Duodenal mucosa (tissue), 2 donors: Measurements from ENCODE around the gene MAGEC1.
"Not testable (repeated sequence)": the region's sequence is repeated elsewhere in the genome, so short reads cannot be mapped to it uniquely, and the experiment has no call there.

Experiments
- H3K27ac ChIP-seq: one replicate; pipeline ENCODE4 v1.7.0; 2013; ENCODE audit warnings: low read depth, low read length
- H3K27me3 ChIP-seq, 2 donors: one replicate each; pipeline ENCODE4 v1.7.0; 2013; ENCODE audit warnings: low read length in 2 of 2, control low read depth in 1 of 2; ENCODE audit not compliant: insufficient read depth in 2 of 2, control insufficient read depth in 1 of 2
- H3K36me3 ChIP-seq, 2 donors: one replicate each; pipeline ENCODE4 v1.7.0; 2013; ENCODE audit warnings: low read length in 2 of 2, control low read depth in 1 of 2; ENCODE audit not compliant: insufficient read depth in 2 of 2, control insufficient read depth in 1 of 2
- H3K4me1 ChIP-seq, 2 donors: one replicate each; pipeline ENCODE4 v1.7.0; 2013; ENCODE audit warnings: low read length in 2 of 2, control low read depth in 1 of 2; ENCODE audit not compliant: insufficient read depth in 2 of 2, control insufficient read depth in 1 of 2
- H3K4me3 ChIP-seq, 2 donors: one replicate each; pipeline ENCODE4 v1.7.0; 2013; ENCODE audit warnings: low read length in 2 of 2, low read depth in 1 of 2
- H3K9ac ChIP-seq, 2 donors: one replicate each; pipeline ENCODE4 v1.7.0; 2013; ENCODE audit warnings: low read length in 2 of 2, low read depth in 1 of 2
- H3K9me3 ChIP-seq, 2 donors: one replicate each; pipeline ENCODE4 v1.7.0; 2013; ENCODE audit warnings: low read length in 2 of 2, control low read depth in 1 of 2; ENCODE audit not compliant: control insufficient read depth in 1 of 2

The MAGEC1 gene

GRCh38 chrX:141903400-141904155 is at the start of gene MAGEC1:
Gene MAGEC1, plus strand, starts transcription at chrX:141903894. Its CDS starts 1,179 bp downstream, at chrX:141905073.
- Histone ChIP-seq H3K9ac (no peak within 1 kb of the TSS), H3K27ac (no peak within 1 kb of the TSS), H3K4me3 (no peak within 1 kb of the TSS), H3K4me1 (no peaks in the 10 kb centered on the region), H3K36me3 (no peaks in the 10 kb centered on the region), H3K9me3 (peaks cover 0 to 6% of the 10 kb centered on the region in 2 donors), H3K27me3 (no peaks in the 10 kb centered on the region)

- Histone ChIP-seq H3K36me3 (no peaks in the 10 kb centered on the region), H3K9me3 (peaks cover 0 to 3% of the 10 kb centered on the region in 2 donors), H3K9ac (no peak overlapping the region), H3K4me1 (no peaks in the 10 kb centered on the region), H3K27me3 (no peaks in the 10 kb centered on the region), H3K4me3 (no peak overlapping the region), H3K27ac (no peak overlapping the region)
Measured at GRCh38 chrX:141857479-141857878, 46.2 kb upstream of the MAGEC1 start.

GRCh38 chrX:141879616-141880015 is 24.1 kb upstream of the MAGEC1 start:
- H3K36me3 ChIP-seq: no peaks in the 10 kb centered on the region
- H3K9ac ChIP-seq: no peak overlapping the region
- no peaks in the 10 kb centered on the region for H3K4me1 ChIP-seq
- H3K4me3 ChIP-seq: no peak overlapping the region
- no peaks in the 10 kb centered on the region for H3K9me3 ChIP-seq
- no peaks in the 10 kb centered on the region for H3K27me3 ChIP-seq
- no peak overlapping the region for H3K27ac ChIP-seq

- H3K9me3 ChIP-seq, H3K27ac ChIP-seq, H3K27me3 ChIP-seq, H3K4me1 ChIP-seq, H3K36me3 ChIP-seq, H3K4me3 ChIP-seq, H3K9ac ChIP-seq: not testable (repeated sequence)
Measured at GRCh38 chrX:141888811-141889210, 14.9 kb upstream of the MAGEC1 start.

- no peak overlapping the region for H3K4me3 ChIP-seq
- H3K27ac ChIP-seq: no peak overlapping the region
- H3K36me3 ChIP-seq: no peaks in the 10 kb centered on the region
Measured at GRCh38 chrX:141894733-141895132, 9.0 kb upstream of the MAGEC1 start.

GRCh38 chrX:141897690-141898089 is 6.0 kb upstream of the MAGEC1 start:
- no peak overlapping the region for H3K4me3 ChIP-seq
- no peaks in the 10 kb centered on the region for H3K4me1 ChIP-seq
- no peaks in the 10 kb centered on the region for H3K27me3 ChIP-seq
- H3K27ac ChIP-seq: no peak overlapping the region
- H3K36me3 ChIP-seq: no peaks in the 10 kb centered on the region
- no peak overlapping the region for H3K9ac ChIP-seq
- H3K9me3 ChIP-seq: no peaks in the 10 kb centered on the region

More at GRCh38 chrX:141894733-141895132, 9.0 kb upstream of the MAGEC1 start:
- Histone ChIP-seq H3K9ac (no peak overlapping the region), H3K4me1 (no peaks in the 10 kb centered on the region), H3K9me3 (no peaks in the 10 kb centered on the region), H3K27me3 (no peaks in the 10 kb centered on the region)

- H3K4me1 ChIP-seq: no peaks in the 10 kb centered on the region
- H3K27ac ChIP-seq: no peak overlapping the region
- no peak overlapping the region for H3K4me3 ChIP-seq
- H3K9ac ChIP-seq: no peak overlapping the region
- no peaks in the 10 kb centered on the region for H3K9me3 ChIP-seq
- H3K27me3 ChIP-seq: no peaks in the 10 kb centered on the region
- no peaks in the 10 kb centered on the region for H3K36me3 ChIP-seq
Measured at GRCh38 chrX:141902366-141902765, 1.3 kb upstream of the MAGEC1 start.

GRCh38 chrX:141904262-141904661 is 568 bp downstream of the MAGEC1 start:
- no peaks in the 10 kb centered on the region for H3K36me3 ChIP-seq
- no peak overlapping the region for H3K4me3 ChIP-seq
- peaks cover 0 to 6% of the 10 kb centered on the region in 2 donors for H3K9me3 ChIP-seq
- no peaks in the 10 kb centered on the region for H3K4me1 ChIP-seq
- no peak overlapping the region for H3K9ac ChIP-seq
- no peak overlapping the region for H3K27ac ChIP-seq
- no peaks in the 10 kb centered on the region for H3K27me3 ChIP-seq

- Histone ChIP-seq H3K9ac (no peak overlapping the region), H3K27ac (no peak overlapping the region), H3K27me3 (no peaks in the 10 kb centered on the region), H3K4me1 (no peaks in the 10 kb centered on the region), H3K9me3 (peaks cover 0 to 2% of the 10 kb centered on the region in 2 donors), H3K36me3 (no peaks in the 10 kb centered on the region), H3K4me3 (no peak overlapping the region)
Measured at GRCh38 chrX:141917801-141918200, 14.1 kb downstream of the MAGEC1 start.

- Histone ChIP-seq H3K4me3 (no peak overlapping the region), H3K4me1 (no peaks in the 10 kb centered on the region), H3K9ac (no peak overlapping the region), H3K9me3 (peaks cover 0 to 2% of the 10 kb centered on the region in 2 donors), H3K36me3 (no peaks in the 10 kb centered on the region), H3K27ac (no peak overlapping the region), H3K27me3 (no peaks in the 10 kb centered on the region)
Measured at GRCh38 chrX:141924293-141924692, 20.6 kb downstream of the MAGEC1 start.
